ENCODE measurements around the gene POLE3.
A peak's percentile ranks its signal among the peaks of the same experiment; 100 is the strongest.
"Not testable (repeated sequence)": the region's sequence is repeated elsewhere in the genome, so short reads cannot be mapped to it uniquely, and the experiment has no call there.

The POLE3 gene

DNA sequence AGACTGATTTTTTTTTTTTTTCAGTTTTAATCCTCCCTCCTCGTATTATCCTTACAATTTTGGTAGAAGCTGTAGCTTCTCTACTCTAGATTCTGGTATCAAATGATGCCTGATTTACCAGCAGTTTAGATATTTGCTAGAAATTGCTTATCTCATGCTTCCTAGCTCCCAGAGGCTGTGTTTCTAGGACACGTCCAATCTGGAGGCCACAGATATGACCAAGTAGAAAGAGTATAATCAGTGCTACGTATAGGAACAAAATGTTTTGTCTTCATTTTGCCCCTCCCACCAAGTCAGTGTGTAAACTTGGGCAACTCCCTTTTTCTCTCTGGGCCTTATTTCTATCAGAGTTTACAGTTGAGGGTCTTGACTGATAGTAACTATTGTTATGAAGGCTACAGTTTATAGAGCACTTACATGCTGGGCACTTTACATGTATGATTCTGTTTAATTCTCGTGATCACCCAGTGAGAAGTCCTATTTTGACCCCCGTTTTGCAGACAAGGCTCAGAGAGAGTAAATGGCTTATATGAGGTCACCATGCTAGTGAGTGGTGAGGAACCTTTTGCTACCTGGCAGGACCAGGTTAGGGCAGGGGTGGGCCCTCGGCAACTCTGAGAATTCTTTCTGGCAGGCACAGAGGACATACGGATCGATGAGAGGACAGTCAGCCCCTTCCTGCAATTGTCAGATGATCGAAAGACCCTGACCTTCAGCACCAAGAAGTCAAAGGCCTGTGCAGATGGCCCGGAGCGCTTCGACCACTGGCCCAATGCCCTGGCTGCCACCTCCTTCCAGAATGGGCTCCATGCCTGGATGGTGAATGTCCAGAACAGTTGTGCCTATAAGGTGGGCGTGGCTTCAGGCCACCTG lies 41.3 kb downstream of the POLE3 start:
- Histone ChIP-seq H3K27me3 (ENCODE audit: insufficient read depth, poor library complexity, severe bottlenecking) (no peaks in the 10 kb centered on the region), H3K4me3 (replicated peaks; ENCODE audit: insufficient read depth, low read length) (no peak overlapping the region), H3K27ac (replicated peaks) (no peak overlapping the region)
- TF ChIP-seq SPI1 (IDR thresholded peaks at IDR 0.05; ENCODE audit: borderline replicate concordance, low read depth) (no peak), POLR2AphosphoS5 (IDR thresholded peaks at IDR 0.05; ENCODE audit: low read depth) (no peak), GABPA (IDR thresholded peaks at IDR 0.05; ENCODE audit: low read depth) (no peak)
- TF ChIP-seq, protein P1, sequence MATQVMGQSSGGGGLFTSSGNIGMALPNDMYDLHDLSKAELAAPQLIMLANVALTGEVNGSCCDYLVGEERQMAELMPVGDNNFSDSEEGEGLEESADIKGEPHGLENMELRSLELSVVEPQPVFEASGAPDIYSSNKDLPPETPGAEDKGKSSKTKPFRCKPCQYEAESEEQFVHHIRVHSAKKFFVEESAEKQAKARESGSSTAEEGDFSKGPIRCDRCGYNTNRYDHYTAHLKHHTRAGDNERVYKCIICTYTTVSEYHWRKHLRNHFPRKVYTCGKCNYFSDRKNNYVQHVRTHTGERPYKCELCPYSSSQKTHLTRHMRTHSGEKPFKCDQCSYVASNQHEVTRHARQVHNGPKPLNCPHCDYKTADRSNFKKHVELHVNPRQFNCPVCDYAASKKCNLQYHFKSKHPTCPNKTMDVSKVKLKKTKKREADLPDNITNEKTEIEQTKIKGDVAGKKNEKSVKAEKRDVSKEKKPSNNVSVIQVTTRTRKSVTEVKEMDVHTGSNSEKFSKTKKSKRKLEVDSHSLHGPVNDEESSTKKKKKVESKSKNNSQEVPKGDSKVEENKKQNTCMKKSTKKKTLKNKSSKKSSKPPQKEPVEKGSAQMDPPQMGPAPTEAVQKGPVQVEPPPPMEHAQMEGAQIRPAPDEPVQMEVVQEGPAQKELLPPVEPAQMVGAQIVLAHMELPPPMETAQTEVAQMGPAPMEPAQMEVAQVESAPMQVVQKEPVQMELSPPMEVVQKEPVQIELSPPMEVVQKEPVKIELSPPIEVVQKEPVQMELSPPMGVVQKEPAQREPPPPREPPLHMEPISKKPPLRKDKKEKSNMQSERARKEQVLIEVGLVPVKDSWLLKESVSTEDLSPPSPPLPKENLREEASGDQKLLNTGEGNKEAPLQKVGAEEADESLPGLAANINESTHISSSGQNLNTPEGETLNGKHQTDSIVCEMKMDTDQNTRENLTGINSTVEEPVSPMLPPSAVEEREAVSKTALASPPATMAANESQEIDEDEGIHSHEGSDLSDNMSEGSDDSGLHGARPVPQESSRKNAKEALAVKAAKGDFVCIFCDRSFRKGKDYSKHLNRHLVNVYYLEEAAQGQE (IDR thresholded peaks at IDR 0.05; ENCODE audit: insufficient replicate concordance, low read depth): no peak
- TF ChIP-seq, protein P2, sequence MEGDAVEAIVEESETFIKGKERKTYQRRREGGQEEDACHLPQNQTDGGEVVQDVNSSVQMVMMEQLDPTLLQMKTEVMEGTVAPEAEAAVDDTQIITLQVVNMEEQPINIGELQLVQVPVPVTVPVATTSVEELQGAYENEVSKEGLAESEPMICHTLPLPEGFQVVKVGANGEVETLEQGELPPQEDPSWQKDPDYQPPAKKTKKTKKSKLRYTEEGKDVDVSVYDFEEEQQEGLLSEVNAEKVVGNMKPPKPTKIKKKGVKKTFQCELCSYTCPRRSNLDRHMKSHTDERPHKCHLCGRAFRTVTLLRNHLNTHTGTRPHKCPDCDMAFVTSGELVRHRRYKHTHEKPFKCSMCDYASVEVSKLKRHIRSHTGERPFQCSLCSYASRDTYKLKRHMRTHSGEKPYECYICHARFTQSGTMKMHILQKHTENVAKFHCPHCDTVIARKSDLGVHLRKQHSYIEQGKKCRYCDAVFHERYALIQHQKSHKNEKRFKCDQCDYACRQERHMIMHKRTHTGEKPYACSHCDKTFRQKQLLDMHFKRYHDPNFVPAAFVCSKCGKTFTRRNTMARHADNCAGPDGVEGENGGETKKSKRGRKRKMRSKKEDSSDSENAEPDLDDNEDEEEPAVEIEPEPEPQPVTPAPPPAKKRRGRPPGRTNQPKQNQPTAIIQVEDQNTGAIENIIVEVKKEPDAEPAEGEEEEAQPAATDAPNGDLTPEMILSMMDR (IDR thresholded peaks at IDR 0.05; ENCODE audit: insufficient read depth, low read length): no peak
- no peak for DNase-seq (ENCODE audit: low read depth in 1 of 2, low spot score in 1 of 2)

DNA sequence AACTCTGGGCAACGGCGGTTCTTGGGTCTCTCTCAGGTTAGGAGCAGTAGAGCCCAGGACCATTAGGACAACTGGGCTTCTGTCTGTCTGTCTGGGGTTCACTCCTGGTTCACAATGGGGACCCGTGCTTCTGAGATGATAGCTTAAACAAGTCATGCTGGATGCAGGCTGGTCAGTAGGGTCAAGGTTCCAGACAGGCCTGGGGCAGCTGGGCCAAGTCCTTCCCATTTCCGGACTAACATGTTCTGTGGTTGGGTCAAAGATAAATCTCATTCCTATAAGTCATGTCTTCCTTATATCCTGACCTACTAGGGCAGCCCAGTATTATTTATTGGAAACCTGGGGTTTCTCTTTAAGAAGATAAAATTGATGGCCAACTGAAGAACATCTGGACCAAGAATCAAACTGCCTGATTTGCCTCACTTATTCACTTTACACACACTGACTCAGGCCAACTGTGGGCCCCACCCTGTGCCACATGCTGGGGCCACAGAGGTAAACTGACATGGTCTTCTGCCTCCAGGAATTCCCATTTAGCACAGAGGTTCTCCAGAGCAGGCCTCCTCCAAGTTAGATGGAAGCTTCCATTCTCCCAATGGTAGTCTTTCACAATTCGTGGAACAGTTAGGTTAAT lies 42.0 kb downstream of the POLE3 start:
- DNase-seq (ENCODE audit: low read depth in 1 of 2, low spot score in 1 of 2): no peak
- H3K27ac ChIP-seq (replicated peaks): no peak overlapping the region
- no peak overlapping the region for H3K4me3 ChIP-seq (replicated peaks; ENCODE audit: insufficient read depth, low read length)
- H3K27me3 ChIP-seq (ENCODE audit: insufficient read depth, poor library complexity, severe bottlenecking): no peaks in the 10 kb centered on the region
- TF ChIP-seq, protein P2 (IDR thresholded peaks at IDR 0.05; ENCODE audit: insufficient read depth, low read length): no peak
- TF ChIP-seq POLR2AphosphoS5 (IDR thresholded peaks at IDR 0.05; ENCODE audit: low read depth): no peak
- TF ChIP-seq, protein P1 (IDR thresholded peaks at IDR 0.05; ENCODE audit: insufficient replicate concordance, low read depth): no peak
- TF ChIP-seq GABPA (IDR thresholded peaks at IDR 0.05; ENCODE audit: low read depth): no peak
- TF ChIP-seq SPI1 (IDR thresholded peaks at IDR 0.05; ENCODE audit: borderline replicate concordance, low read depth): no peak

DNA sequence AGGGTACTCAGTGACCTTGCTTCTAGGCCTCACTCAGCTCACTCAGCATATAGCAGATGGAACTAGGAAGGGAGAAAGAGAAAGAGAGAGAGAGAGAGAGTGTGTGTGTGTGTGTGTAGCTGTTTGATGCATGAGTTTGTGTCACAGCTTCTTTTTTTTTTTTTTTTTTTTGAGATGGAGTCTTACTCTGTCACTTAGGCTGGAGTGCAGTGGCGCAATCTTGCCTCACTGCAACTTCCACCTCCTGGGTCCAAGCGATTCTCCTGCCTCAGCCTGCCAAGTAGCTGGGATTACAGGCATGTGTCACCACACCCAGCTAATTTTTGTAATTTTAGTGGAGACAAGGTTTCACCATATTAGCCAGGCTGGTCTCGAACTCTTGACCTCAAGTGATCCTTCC lies 44.8 kb downstream of the POLE3 start:
- DNase-seq (ENCODE audit: low read depth in 1 of 2, low spot score in 1 of 2): peak; percentile 57 to 89
- H3K27me3 ChIP-seq (ENCODE audit: insufficient read depth, poor library complexity, severe bottlenecking); H3K4me3 ChIP-seq (replicated peaks; ENCODE audit: insufficient read depth, low read length): not testable (repeated sequence)
- peak overlapping the region; percentile 64 for H3K27ac ChIP-seq (replicated peaks)

DNA sequence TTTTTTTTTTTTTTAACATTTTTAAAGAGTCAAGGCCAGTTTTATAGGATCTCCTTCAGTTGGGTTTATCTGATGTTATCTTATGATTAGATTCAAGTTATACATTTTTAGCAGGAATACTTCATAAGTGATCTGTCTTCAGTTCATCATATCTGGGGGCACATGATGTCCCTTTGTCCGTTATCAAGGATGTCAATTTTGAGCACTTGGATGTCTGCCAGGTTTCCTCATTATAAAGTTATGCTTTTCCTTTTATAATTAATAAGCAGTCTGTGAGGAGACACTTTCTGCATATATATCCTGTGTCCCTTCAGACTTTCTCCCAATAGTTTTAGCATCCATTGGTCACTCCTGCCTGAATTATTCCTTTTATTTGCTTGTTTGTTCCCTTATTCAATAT lies 45.5 kb downstream of the POLE3 start:
- H3K27me3 ChIP-seq (ENCODE audit: insufficient read depth, poor library complexity, severe bottlenecking): no peaks in the 10 kb centered on the region
- DNase-seq (ENCODE audit: low read depth in 1 of 2, low spot score in 1 of 2): no peak
- no peak overlapping the region for H3K4me3 ChIP-seq (replicated peaks; ENCODE audit: insufficient read depth, low read length)
- peak overlapping the region; percentile 64 for H3K27ac ChIP-seq (replicated peaks)
- TF ChIP-seq POLR2AphosphoS5 (IDR thresholded peaks at IDR 0.05; ENCODE audit: low read depth) (no peak), SPI1 (IDR thresholded peaks at IDR 0.05; ENCODE audit: borderline replicate concordance, low read depth) (no peak), GABPA (IDR thresholded peaks at IDR 0.05; ENCODE audit: low read depth) (no peak)
- TF ChIP-seq, protein P2 (IDR thresholded peaks at IDR 0.05; ENCODE audit: insufficient read depth, low read length): no peak
- TF ChIP-seq, protein P1 (IDR thresholded peaks at IDR 0.05; ENCODE audit: insufficient replicate concordance, low read depth): no peak

All from HL-60 (cell line).